Adipose tissue (tissue), 3 donors: ENCODE data around the gene CLTB. TPM values are rescaled to one million over a fixed set of nuclear protein-coding genes. Genes with fewer than 3 reads are reported as not detected.
"Not testable (repeated sequence)": the region's sequence is repeated elsewhere in the genome, so short reads cannot be mapped to it uniquely, and the experiment has no call there.

Source experiments
- H3K27ac ChIP-seq: one replicate; pipeline ENCODE4 v1.5.1; 2013; ENCODE audit warnings: low read depth, low read length
- WGBS, 3 donors: extraction: QIAGEN DNeasy Blood & Tissue Kit; methylation state at CpG; one replicate each; pipeline ENCODE4 v1.1.7; 2013; 5-methylcytosine and 5-hydroxymethylcytosine counted together
- polyA plus RNA-seq, 3 donors: library from polyadenylated mRNA; stranded (reverse); fragments of 200-250 nt; gene quantifications; one replicate each; pipeline ENCODE4 v1.2.3, GENCODE V29; 2013
- donor health status: healthy with polysubstance abuse.
- donor health status: Bipolar disorder and iron deficiency.
- donor health status: healthy.

Gene CLTB, protein sequence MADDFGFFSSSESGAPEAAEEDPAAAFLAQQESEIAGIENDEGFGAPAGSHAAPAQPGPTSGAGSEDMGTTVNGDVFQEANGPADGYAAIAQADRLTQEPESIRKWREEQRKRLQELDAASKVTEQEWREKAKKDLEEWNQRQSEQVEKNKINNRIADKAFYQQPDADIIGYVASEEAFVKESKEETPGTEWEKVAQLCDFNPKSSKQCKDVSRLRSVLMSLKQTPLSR
- polyA plus RNA-seq = 100 to 1,000 TPM in 2 of 3 donors, 10 to 100 TPM in 1; 50.8 to 128 (median 105) TPM

GRCh38 chr5:176415952-176416924 lies at the start of gene CLTB:
Gene CLTB, minus strand, starts transcription at chr5:176416539. Its CDS starts 176 bp downstream, at chr5:176416363.
- peak within 1 kb of the TSS; percentile 84 for H3K27ac ChIP-seq
- 1 to 2% (median 2%) methylated on average over 74 to 107 of the region's 107 CpGs for WGBS, 3 donors

DNA sequence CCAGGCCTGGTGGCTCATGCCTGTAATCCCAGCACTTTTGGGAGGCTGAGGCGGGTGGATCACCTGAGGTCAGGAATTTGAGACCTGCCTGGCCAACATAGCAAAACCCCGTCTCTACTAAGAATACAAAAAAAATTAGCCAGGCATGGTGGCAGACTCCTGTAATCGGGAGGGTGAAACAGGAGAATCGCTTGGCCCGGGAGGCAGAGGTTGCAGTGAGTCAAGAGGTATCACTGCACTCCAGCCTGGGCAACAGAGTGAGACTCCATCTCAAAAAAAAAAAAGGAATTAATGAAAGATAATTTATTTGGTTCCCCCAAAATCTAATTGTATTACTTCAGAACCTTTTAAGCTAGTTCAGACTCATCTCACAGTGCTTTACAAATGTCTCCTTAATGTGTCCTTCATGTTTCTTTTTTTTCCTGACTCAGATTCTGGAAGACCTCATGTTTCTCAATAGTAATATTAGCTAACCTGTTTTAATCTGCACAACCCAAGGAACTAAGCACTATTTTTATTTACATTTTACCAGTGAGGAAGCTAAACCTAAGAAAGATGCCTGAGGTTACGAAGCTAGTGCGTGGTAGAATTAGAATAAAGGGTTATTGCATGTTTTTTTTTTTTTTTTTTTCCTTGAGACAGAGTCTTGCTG lies 46.9 kb upstream of the CLTB start:
- WGBS, 3 donors = 88 to 97% (median 93%) methylated on average over 7 of the region's 7 CpGs
- no peak overlapping the region for H3K27ac ChIP-seq

DNA sequence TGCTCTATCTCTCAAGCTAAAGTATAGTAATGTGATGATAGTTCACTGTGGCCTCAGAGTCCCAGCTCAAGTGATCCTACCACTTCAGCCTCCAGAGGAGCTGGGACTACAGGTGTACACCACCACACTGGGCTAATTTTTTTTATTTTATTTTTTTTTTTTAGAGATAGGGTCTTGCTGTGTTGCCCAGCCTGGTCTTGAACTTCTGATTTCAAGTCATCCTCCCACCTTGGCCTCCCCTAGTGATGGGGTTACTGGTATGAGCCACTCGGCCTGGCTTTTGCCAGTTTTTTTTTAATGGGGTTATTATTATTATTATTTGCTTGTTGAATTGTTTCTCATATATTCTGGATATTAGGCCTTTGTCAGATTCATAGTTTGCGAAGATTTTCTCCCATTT lies 45.0 kb upstream of the CLTB start:
- 86 to 99% (median 92%) methylated on average over 2 of the region's 2 CpGs for WGBS, 3 donors
- no peak overlapping the region for H3K27ac ChIP-seq

DNA sequence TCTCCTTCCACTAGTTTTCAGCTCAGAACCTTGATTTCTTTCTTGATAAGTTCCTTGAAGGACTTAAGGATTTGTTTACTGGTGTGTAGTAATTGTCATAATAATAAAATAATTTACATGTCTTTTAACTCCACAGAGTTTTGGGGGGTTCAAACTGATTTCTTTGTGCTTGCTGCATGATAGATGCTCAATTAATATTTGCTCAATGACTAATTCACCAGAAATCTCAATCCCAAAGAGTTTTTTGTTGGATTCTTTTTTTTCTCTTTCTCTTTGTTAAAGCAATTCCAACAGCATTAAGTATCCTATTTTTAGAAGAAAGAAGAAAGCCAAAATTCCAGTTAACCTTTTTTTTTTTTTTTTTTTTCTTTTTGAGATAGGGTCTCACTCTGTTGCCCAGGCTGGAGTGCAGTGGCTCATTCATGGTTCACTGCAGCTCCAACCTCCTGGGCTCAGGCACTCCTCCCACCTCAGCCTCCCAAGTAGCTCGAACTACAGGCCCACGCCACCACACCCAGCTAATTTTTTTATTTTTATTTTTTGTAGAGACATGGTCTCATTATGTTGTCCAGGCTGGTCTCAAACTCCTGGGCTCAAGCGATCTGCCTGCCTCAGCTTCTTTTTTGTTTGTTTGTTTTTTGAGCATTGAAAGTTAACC lies 42.7 kb upstream of the CLTB start:
- H3K27ac ChIP-seq = no peak overlapping the region
- 97 to 100% (median 98%) methylated on average over 3 of the region's 3 CpGs for WGBS, 3 donors

DNA sequence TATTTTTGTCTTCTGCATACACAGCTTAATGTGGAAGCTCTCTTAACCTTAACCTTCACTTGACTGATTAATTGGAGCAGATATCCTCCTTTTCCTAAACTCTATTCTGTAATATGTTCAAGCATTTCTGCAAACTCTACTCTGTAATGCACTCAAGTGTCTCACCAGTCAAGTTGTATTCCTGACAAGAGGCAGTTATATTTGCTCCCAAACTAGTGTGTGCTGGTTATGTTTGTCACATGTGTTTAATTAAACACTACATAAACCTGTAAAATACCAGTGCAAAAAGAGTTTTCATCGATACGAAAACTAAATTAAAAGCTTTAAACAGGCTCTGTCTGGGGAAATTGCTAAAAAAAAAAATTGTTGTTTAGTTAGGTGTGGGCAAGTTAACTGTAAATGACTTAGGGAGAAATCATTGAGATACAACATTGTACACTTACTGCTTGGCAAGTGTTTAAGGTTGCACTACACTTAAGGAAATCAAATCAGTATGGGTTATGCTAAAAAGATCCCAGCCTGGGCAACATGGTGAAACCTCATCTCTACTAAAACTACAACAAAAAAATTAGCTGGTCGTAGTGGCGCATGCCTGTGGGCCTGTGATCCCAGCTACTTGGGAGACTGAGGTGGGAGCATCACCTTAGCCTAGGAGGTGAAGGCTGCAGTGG lies 38.5 kb upstream of the CLTB start:
- 93 to 97% (median 94%) methylated on average over 4 of the region's 4 CpGs for WGBS, 3 donors
- no peak overlapping the region for H3K27ac ChIP-seq

DNA sequence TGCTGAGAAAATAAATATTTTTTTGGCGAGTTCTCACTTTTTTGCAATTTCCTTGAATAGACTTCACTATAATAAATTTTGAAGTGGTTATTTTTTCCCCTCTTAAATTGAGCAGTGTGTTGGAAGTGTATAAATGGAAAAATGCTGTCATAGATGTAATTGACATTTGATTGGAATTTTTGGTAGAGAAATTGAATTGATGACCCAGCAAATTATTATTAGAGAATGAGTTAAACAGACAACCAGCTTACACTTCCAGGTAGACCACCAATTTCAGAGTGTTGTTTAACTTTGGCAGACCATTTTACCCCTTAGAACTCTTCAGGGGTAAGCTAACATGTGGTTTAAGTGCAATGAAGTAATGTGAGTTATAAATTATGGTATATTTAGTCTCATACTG lies 33.7 kb upstream of the CLTB start:
- H3K27ac ChIP-seq = no peak overlapping the region
- WGBS, 3 donors = 70 to 74% (median 71%) methylated on average over 1 of the region's 1 CpG

DNA sequence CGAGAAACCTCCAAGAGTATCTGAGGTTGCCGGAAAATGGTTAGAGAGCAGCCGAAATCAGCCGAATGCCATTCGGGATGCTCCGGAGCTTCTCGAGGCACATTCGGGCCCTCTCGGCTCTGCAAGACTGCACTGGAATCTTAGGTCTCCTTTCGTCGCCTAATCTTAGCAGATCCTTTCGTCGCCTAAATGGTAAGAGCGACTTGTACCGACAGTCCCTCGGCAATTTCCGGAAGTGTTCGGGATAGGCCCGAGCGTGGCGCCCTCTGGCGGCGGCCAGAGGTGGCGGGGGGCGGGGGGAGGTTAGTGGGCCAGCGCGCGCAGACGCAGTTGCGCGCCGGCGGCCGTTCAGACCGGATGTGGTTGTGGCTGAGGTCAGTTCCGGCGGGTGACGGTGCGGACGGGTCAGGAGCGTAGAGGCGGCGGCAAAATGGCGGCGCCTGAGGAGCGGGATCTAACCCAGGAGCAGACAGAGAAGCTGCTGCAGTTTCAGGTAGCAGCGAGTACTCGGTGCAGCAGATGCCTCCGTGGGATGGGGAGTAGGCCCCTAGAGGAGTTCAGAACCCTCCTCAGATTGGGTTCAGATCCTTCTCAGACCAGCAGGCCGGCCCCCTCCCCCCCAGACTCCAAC lies 31.8 kb upstream of the CLTB start, which contains the start of gene FAF2:
Gene FAF2, plus strand, starts transcription at position 408 of the 631 bp plus-strand sequence. Its CDS starts 23 bp downstream, at position 431.
- H3K27ac ChIP-seq = peak within 1 kb of the TSS; percentile 90
- 0 to 1% (median 0%) methylated on average over 50 of the region's 50 CpGs for WGBS, 3 donors

- peak overlapping the region; percentile 90 for H3K27ac ChIP-seq
- 0 to 1% (median 0%) methylated on average over 34 of the region's 34 CpGs for WGBS, 3 donors
Observed at GRCh38 chr5:176447591-176447977, 31.2 kb upstream of the CLTB start.

DNA sequence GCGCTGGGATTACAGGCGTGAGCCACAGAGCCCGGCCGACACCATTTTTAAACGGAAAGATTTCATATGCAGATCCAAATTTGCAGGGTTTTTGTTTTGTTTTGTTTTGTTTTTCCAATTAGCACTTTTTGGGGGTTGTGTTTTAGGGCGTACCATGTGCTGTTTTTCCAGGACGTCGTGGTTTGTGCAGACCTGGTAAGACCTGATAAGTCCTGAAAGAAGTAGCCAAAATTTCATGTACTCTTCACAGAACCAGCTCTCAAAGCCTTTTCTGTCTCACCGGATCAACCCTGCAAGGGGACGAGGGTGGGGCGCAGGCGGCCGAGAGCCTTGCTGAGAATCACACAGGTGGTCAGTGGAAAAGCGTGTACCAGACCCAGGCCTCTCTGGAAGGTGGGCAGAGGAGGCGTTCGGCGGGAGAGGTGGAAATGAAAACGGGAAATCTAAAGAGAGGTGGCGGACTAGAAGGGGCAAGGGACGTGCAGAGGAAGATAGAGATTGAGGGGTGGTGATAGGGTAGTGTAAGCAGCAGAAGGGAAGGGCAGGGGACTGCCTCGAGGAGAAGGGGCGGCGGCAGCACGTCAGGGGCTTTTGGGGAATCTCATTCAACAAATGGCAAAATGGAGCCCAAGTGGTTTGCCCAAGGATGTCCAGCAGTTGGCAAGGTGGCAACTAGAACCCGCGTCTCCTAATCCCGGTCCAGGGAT lies 30.7 kb upstream of the CLTB start:
- H3K27ac ChIP-seq = peak overlapping the region; percentile 90
- WGBS, 3 donors = 10 to 16% (median 15%) methylated on average over 27 of the region's 27 CpGs

DNA sequence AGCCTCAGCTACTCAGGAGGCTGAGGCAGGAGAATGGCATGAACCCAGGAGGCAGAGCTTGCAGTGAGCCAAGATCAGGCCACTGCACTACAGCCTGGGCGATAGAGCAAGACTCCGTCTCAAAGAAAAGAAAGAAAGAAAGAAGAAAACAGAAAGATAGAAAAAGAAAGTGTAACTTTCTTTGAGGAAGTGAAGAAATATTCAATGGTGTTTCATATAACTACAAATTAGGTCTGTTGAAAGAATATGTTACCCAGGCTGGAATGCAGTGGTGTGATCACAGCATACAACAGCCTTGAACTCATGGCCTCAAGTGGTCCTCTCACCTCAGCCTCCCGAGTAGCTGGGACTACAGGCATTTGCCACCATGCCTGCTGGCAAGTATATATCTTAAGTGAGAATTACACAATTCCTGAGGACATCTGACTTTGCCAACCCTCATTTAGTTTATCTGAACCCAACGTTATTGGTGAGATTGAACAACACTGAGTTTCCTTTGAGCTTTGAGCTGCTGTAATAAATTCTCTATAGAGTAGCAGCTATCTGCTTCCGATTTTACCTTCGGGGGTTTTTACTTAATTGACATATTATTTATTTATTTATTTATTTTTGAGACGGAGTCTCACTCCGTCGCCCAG lies 29.8 kb upstream of the CLTB start:
- 86 to 89% (median 87%) methylated on average over 9 of the region's 9 CpGs for WGBS, 3 donors
- H3K27ac ChIP-seq = no peak overlapping the region

- WGBS, 3 donors = 84 to 87% (median 86%) methylated on average over 5 of the region's 5 CpGs
Observed at GRCh38 chr5:176444742-176445141, 28.4 kb upstream of the CLTB start.

GRCh38 chr5:176442911-176443310 lies 26.6 kb upstream of the CLTB start:
- 55 to 81% (median 80%) methylated on average over 4 of the region's 4 CpGs for WGBS, 3 donors
- H3K27ac ChIP-seq = not testable (repeated sequence)

More at GRCh38 chr5:176444742-176445141, 28.4 kb upstream of the CLTB start:
- no peak overlapping the region for H3K27ac ChIP-seq

DNA sequence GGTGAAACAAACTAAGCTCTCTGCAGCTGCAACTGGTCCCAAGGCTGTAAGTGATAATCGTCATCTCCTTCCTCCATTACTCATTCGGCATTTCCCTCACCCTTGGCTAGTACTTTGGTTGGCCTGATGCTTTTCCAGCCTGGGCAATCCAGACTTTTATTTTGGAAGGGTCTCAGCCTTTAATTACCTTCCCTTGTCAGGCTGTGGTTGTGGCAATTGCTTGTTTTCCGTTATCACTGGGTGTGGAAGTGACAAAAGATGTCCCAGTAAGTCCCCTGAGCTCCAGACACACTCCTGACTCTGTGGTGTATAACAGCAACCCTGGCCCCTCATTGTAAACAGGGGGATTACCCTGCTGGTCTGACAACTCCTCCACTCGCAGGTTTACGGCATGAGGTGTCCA lies 25.6 kb upstream of the CLTB start:
- H3K27ac ChIP-seq = no peak overlapping the region
- 14 to 42% (median 26%) methylated on average over 5 of the region's 5 CpGs for WGBS, 3 donors

GRCh38 chr5:176440927-176441706 lies 24.8 kb upstream of the CLTB start:
- WGBS, 3 donors = 71 to 83% (median 76%) methylated on average over 10 of the region's 10 CpGs

DNA sequence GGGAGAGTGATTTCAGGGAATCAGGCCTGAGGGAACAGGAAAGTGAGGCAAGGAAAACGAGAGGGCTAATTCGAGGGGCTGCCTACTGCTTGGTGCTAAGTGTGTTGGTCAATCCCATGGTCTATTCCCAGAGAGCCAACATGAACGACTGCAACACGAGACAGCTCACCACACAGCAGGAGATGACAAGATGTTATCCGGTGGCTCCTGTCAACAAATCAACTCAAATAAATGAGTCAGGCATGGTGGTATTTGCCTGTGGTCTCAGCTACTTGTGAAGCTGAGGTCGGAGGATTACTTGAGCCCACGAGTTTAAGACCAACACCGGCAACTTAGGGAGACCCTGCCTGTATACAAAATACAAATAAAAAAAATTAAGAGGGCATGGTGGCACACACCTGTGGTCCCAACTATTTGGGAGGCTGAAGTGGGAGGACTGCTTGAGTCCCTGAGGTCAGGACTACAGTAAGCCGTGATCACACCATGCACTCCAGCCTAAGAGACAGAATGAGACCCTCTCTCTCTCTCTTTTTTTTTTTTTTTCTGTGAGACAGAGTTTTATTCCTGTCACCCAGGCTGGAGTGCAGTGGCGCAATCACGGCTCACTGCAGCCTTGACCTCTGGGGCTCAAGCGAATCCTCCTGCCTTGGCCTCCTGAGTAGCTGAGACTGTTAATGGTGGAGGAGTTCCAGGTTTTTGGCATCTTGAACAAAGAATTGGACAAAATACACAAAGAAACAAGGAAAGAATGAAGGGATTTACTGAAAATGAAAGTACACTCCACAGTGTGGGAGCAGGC lies 22.8 kb upstream of the CLTB start:
- WGBS, 3 donors = 66 to 80% (median 78%) methylated on average over 12 of the region's 12 CpGs
- no peak overlapping the region for H3K27ac ChIP-seq

More at GRCh38 chr5:176440927-176441706, 24.8 kb upstream of the CLTB start:
- no peak overlapping the region for H3K27ac ChIP-seq
